K562 (cell line): Measurements from ENCODE around the gene INSYN2B. TPM values are rescaled to one million over a fixed set of nuclear protein-coding genes. Genes with fewer than 3 reads are reported as not detected.

Experiments used
- ATAC-seq: fragments of 200-7000 bp; cut with Tn5 transposase; 3 replicates; pipeline ENCODE4 v1.9.1; 2020; ENCODE audit warnings: moderate library complexity
- BruUV-seq: library from RNA; stranded (reverse); fragments of 400-500 nt; replicated peaks from 2 replicates; lab custom pipeline; 2021; lab: Mats Ljungman, UMichigan
- CTCF ChIA-PET: fragments of 300-600 bp; formaldehyde crosslinking; extraction: SDS; loops from one replicate; lab custom pipeline; 2021; ENCODE audit warnings: low intra/inter-chr PET ratio; lab: Yijun Ruan, JAX
- POLR2A ChIA-PET: fragments of 300-600, 350-650 bp; sonication (Branson Sonifier 250); formaldehyde crosslinking; extraction: SDS; loops from one replicate; lab custom pipeline; 2021; ENCODE audit warnings: antibody characterized with exemption, inconsistent platforms; lab: Yijun Ruan, JAX
- DNase-seq, 4 experiments: peaks; one replicate each; pipeline versions ENCODE4 v3.0.0 to v3.0.0-alpha.2; 2011 to 2018; ENCODE audit warnings: low spot score in 3 of 4, mixed read lengths in 3 of 4; ENCODE audit errors: extremely low read depth in 1 of 4
- FAIRE-seq: peaks from 2 replicates; lab custom pipeline; 2011; peaks lifted over from hg19 to GRCh38; lab: Jason Lieb, UNC
- H2AFZ ChIP-seq: 2 replicates; pipeline ENCODE4 v1.6.0; 2011; ENCODE audit warnings: low read depth, low read length, control low read depth, inconsistent platforms
- H3K27ac ChIP-seq: fragments of 200-600 bp; 3 replicates; pipeline ENCODE4 v1.8.0; 2011; ENCODE audit warnings: low read depth, mild to moderate bottlenecking, control low read depth, inconsistent platforms, low read length, moderate library complexity, mixed read lengths; ENCODE audit errors: extremely low read depth
- H3K27me3 ChIP-seq, 2 experiments: fragments of 300-600 bp in 1 of 2; 2 replicates in 1 of 2; 3 replicates in 1 of 2; pipeline versions ENCODE4 v1.6.0 to v1.8.0; 2011; ENCODE audit warnings: inconsistent platforms in 2 of 2, low read length in 2 of 2, mild to moderate bottlenecking in 1 of 2, mixed read lengths in 1 of 2, moderate library complexity in 1 of 2; ENCODE audit not compliant: control insufficient read depth in 2 of 2, insufficient read depth in 2 of 2
- H3K36me3 ChIP-seq: fragments of 300-600 bp; 3 replicates; pipeline ENCODE4 v1.8.0; 2011; ENCODE audit warnings: mild to moderate bottlenecking, low read length, inconsistent platforms; ENCODE audit not compliant: control insufficient read depth, insufficient read depth
- H3K4me1 ChIP-seq, 2 experiments: fragments of 200-600 bp in 1 of 2; replicated peaks in 1 of 2; 2 replicates in 1 of 2; 3 replicates in 1 of 2; pipeline versions ENCODE4 v1.5.1 to v1.8.0; 2011; ENCODE audit warnings: inconsistent platforms in 2 of 2, low read length in 2 of 2, mild to moderate bottlenecking in 1 of 2, mixed read lengths in 1 of 2, moderate library complexity in 1 of 2; ENCODE audit not compliant: control insufficient read depth in 2 of 2, insufficient read depth in 2 of 2
- H3K4me2 ChIP-seq: 2 replicates; pipeline ENCODE4 v1.6.1; 2011; ENCODE audit warnings: low read length, control low read depth, inconsistent platforms, mixed read lengths; ENCODE audit not compliant: insufficient read depth
- H3K4me3 ChIP-seq: fragments of 200-600 bp; sonication (generic), shearing (Covaris generic); 2 replicates; pipeline ENCODE4 v1.5.1; 2016; ENCODE audit warnings: control low read depth, inconsistent platforms
- H3K79me2 ChIP-seq: fragments of 200-600 bp; 3 replicates; pipeline ENCODE4 v1.8.0; 2011; ENCODE audit warnings: low read length, inconsistent platforms; ENCODE audit not compliant: control insufficient read depth, insufficient read depth
- H3K9ac ChIP-seq, 2 experiments: 2 replicates each; pipeline versions ENCODE4 v1.6.0 to v1.6.1; 2011; ENCODE audit warnings: low read depth in 2 of 2, low read length in 2 of 2, control low read depth in 1 of 2, inconsistent platforms in 1 of 2, mild to moderate bottlenecking in 1 of 2, mixed read lengths in 1 of 2; ENCODE audit not compliant: insufficient read depth in 1 of 2
- H3K9me1 ChIP-seq: one replicate; pipeline ENCODE4 v1.6.0; 2011; ENCODE audit warnings: inconsistent platforms, mild to moderate bottlenecking, low read length, moderate library complexity; ENCODE audit not compliant: control insufficient read depth, insufficient read depth
- H3K9me3 ChIP-seq: replicated peaks from 2 replicates; pipeline ENCODE4 v1.5.1; 2011; ENCODE audit warnings: low read depth, low read length, inconsistent platforms; ENCODE audit not compliant: control insufficient read depth, insufficient read depth
- H4K20me1 ChIP-seq: replicated peaks from 2 replicates; pipeline ENCODE4 v1.6.1; 2011; ENCODE audit warnings: low read length, inconsistent platforms, mixed read lengths; ENCODE audit not compliant: control insufficient read depth, insufficient read depth
- CAMTA2 ChIP-seq: fragments of 250-450 bp; sonication (Bioruptor Pico); conservative IDR thresholded peaks from 2 replicates; pipeline ENCODE4 v1.5.1; 2022
- CREB1 ChIP-seq, 2 experiments: sonication (generic) in 1 of 2; formaldehyde crosslinking in 1 of 2; IDR thresholded peaks; 2 replicates each; pipeline versions ENCODE4 v1.6.1 to v1.8.0; 2012 to 2022; ENCODE audit warnings: inconsistent platforms in 1 of 2, mild to moderate bottlenecking in 1 of 2, missing genetic modification reagents in 1 of 2, moderate library complexity in 1 of 2
- ETV5 ChIP-seq: sonication (generic); formaldehyde crosslinking; IDR thresholded peaks from 2 replicates; pipeline ENCODE4 v1.4.0; 2020; ENCODE audit warnings: low read depth, mild to moderate bottlenecking, missing genetic modification reagents
- FOXA3 ChIP-seq, 2 experiments: fragments of 450-650 bp in 1 of 2; sonication (generic) in 1 of 2; formaldehyde crosslinking; IDR thresholded peaks in 1 of 2; conservative IDR thresholded peaks in 1 of 2; 2 replicates each; pipeline versions ENCODE4 v1.4.0 to v1.8.0; 2020 to 2022; ENCODE audit warnings: mild to moderate bottlenecking in 2 of 2, missing genetic modification reagents in 1 of 2
- FOXJ3 ChIP-seq: sonication (generic); formaldehyde crosslinking; IDR thresholded peaks from 2 replicates; pipeline ENCODE4 v1.4.0; 2020; ENCODE audit warnings: mild to moderate bottlenecking, missing genetic modification reagents
- ILK ChIP-seq: fragments of 450-650 bp; IDR thresholded peaks from 2 replicates; pipeline ENCODE4 v1.6.1; 2016; ENCODE audit warnings: missing genetic modification characterization, low read depth, mild to moderate bottlenecking, missing compliant biosample characterization, moderate library complexity, borderline replicate concordance
- L3MBTL2 ChIP-seq: fragments of 450-650 bp; IDR thresholded peaks from 2 replicates; pipeline ENCODE4 v1.6.1; 2016; ENCODE audit warnings: mild to moderate bottlenecking, moderate library complexity
- MAFK ChIP-seq: IDR thresholded peaks from 2 replicates; pipeline ENCODE4 v1.6.1; 2011; ENCODE audit warnings: low read length, improper control_type of control experiment
- MBD2 ChIP-seq: sonication (generic); IDR thresholded peaks from 2 replicates; pipeline ENCODE4 v1.6.1; 2016; ENCODE audit warnings: low read depth, borderline replicate concordance
- NBN ChIP-seq: fragments of 450-650 bp; IDR thresholded peaks from 2 replicates; pipeline ENCODE4 v1.6.1; 2016; ENCODE audit warnings: low read depth, mild to moderate bottlenecking
- NR2C1 ChIP-seq, 2 experiments: fragments of 450-650 bp; IDR thresholded peaks; 2 replicates each; pipeline ENCODE4 v1.6.1; 2017; ENCODE audit warnings: mild to moderate bottlenecking in 2 of 2, antibody characterized with exemption in 1 of 2, inconsistent platforms in 1 of 2, missing compliant biosample characterization in 1 of 2, missing genetic modification characterization in 1 of 2
- POLR2AphosphoS5 ChIP-seq: IDR thresholded peaks from 2 replicates; pipeline ENCODE4 v1.6.1; 2011; ENCODE audit warnings: mild to moderate bottlenecking, low read depth, low read length, moderate library complexity; ENCODE audit not compliant: control insufficient read depth, insufficient read depth
- SMAD4 ChIP-seq: fragments of 250-450 bp; sonication (Bioruptor Pico); conservative IDR thresholded peaks from 2 replicates; pipeline ENCODE4 v1.8.0; 2021; ENCODE audit warnings: inconsistent platforms, mild to moderate bottlenecking, moderate library complexity
- SMARCB1 ChIP-seq: IDR thresholded peaks from 2 replicates; pipeline ENCODE4 v1.6.1; 2011; ENCODE audit warnings: improper control_type of control experiment, low read depth; ENCODE audit not compliant: insufficient read length
- SP2 ChIP-seq: IDR thresholded peaks from 2 replicates; pipeline ENCODE4 v1.6.1; 2011; ENCODE audit warnings: mild to moderate bottlenecking, low read depth, low read length, moderate library complexity; ENCODE audit not compliant: poor library complexity, severe bottlenecking; ENCODE audit errors: extremely low read depth
- ZNF324 ChIP-seq: fragments of 250-450 bp; sonication (Bioruptor Pico); IDR thresholded peaks from 2 replicates; pipeline ENCODE4 v1.4.0; 2020; ENCODE audit warnings: mild to moderate bottlenecking
- ZNF512 ChIP-seq: IDR thresholded peaks from 2 replicates; pipeline ENCODE4 v1.6.1; 2016; ENCODE audit warnings: missing genetic modification characterization, missing compliant biosample characterization
- WGBS: fragments of 100-300 bp; shearing (Covaris generic); methylation state at CpG from one replicate; pipeline ENCODE4 v1.1.6; 2016; ENCODE audit warnings: low coverage, mixed read lengths; ENCODE audit not compliant: insufficient coverage; ENCODE audit errors: missing lambda C conversion rate; 5-methylcytosine and 5-hydroxymethylcytosine counted together
- in situ Hi-C: fragments of 300-500 bp; cut with MboI; formaldehyde crosslinking; loops from 4 replicates; pipeline ENCODE4 v1.15.0; 2018; ENCODE audit warnings: inconsistent platforms, mixed read lengths
- intact Hi-C: fragments of 100-400 bp; cut with micrococcal nuclease; formaldehyde crosslinking; loops from 2 replicates; pipeline ENCODE4 v1.14.2; 2022
- polyA plus RNA-seq, 8 experiments: library from polyadenylated mRNA; depleted of rRNA in 4 of 8; stranded (reverse) in 5 of 8; unstranded in 3 of 8; fragments of >200 nt; fragmentation: Nextera tagmentation in 2 of 8; fragmentation: Illumina TruSeq in 1 of 8; extraction: Ambion mirVana in 2 of 8; extraction: Trizol in 1 of 8; gene quantifications; 2 replicates each; pipeline versions ENCODE4 v1.2.1 to v1.2.3, GENCODE V29; 2011 to 2014; ENCODE audit warnings: inconsistent platforms in 1 of 8, missing spikeins in 1 of 8
- total RNA-seq, 7 experiments: library from RNA; depleted of rRNA in 6 of 7; stranded (reverse); fragments of >200 nt in 6 of 7; fragmentation: Illumina TruSeq in 2 of 7; extraction: Trizol in 2 of 7; gene quantifications; 2 replicates each; pipeline versions ENCODE4 v1.2.1 to v1.2.3, GENCODE V29; 2011 to 2021; ENCODE audit warnings: low replicate concordance in 1 of 7

The INSYN2B gene
- total and polyA plus RNA-seq, 9 of the 15 experiments (the other 6 are each of a cell fraction or from before 2014, with no cell fraction given), result not detected

GRCh38 chr5:169870211-169870610 is 110.1 kb downstream of the INSYN2B start:
- H2AFZ ChIP-seq, result no peak overlapping the region
- H3K9me1 ChIP-seq, result no peaks in the 10 kb centered on the region
- H3K9ac ChIP-seq, result no peak overlapping the region
- no peaks in the 10 kb centered on the region for H3K36me3 ChIP-seq
- no peaks in the 10 kb centered on the region for H4K20me1 ChIP-seq
- 2% methylated on average over 2 of the region's 2 CpGs for whole genome bisulfite sequencing
- no TSS peak for BruUV-seq
- CTCF ChIA-PET, result no interaction called here
- H3K79me2 ChIP-seq, result no peaks in the 10 kb centered on the region
- H3K27ac ChIP-seq, result no peak overlapping the region
- POLR2A ChIA-PET, result interaction anchor here (0.6 kb wide), 1 partner anchor 11 kb away, joined by 3 read pairs; no protein-coding TSS in a partner anchor
- TF ChIP-seq NBN, result no peak
- no peak for TF ChIP-seq ZNF512 (tag)
- no peak for TF ChIP-seq ILK
- no peak for TF ChIP-seq SMARCB1
- no peak for TF ChIP-seq ETV5 (CRISPR knock-in tag)
- TF ChIP-seq SMAD4 (CRISPR knock-in tag), result no peak
- no peak for TF ChIP-seq MAFK
- no peak for TF ChIP-seq NR2C1 (IDR thresholded peaks at IDR 0.05)
- TF ChIP-seq NR2C1 (tag; IDR thresholded peaks at IDR 0.05), result no peak
- no peak for TF ChIP-seq POLR2AphosphoS5
- TF ChIP-seq CREB1 (IDR thresholded peaks at IDR 0.05), result no peak
- no peak for TF ChIP-seq CREB1 (CRISPR knock-in tag; IDR thresholded peaks at IDR 0.05)
- no peak for TF ChIP-seq MBD2
- no peak for TF ChIP-seq FOXJ3 (CRISPR knock-in tag)
- no peak for TF ChIP-seq CAMTA2 (CRISPR knock-in tag)
- no peak for TF ChIP-seq SP2
- no peak for TF ChIP-seq L3MBTL2
- TF ChIP-seq FOXA3 (CRISPR knock-in tag; conservative IDR thresholded peaks at IDR 0.05 in 1 of 2, IDR thresholded peaks at IDR 0.05 in 1 of 2), result no peak
- TF ChIP-seq ZNF324, result no peak
- TF ChIP-seq, all 486 proteins: peak for 0
- FAIRE-seq (no peak), ATAC-seq (no peak), DNase-seq (no peak)
- in situ Hi-C loops (no loop called here), intact Hi-C loops (no loop called here)
- H3K4me2 ChIP-seq, result no peak overlapping the region
- H3K4me3 ChIP-seq, result no peak overlapping the region
- no peaks in the 10 kb centered on the region for H3K9me3 ChIP-seq
- no peaks in the 10 kb centered on the region for H3K4me1 ChIP-seq
- H3K27me3 ChIP-seq, result no peaks in the 10 kb centered on the region
